ENCODE results near the gene PTPRA. TPM values are rescaled to one million over a fixed set of nuclear protein-coding genes. Genes with fewer than 3 reads are reported as not detected.
"Not testable (repeated sequence)": the region's sequence is repeated elsewhere in the genome, so short reads cannot be mapped to it uniquely, and the experiment has no call there.

Gene PTPRA
- total RNA-seq, 1 donor from 2014 or later, result 23.5 TPM

- intact Hi-C loops (cut with DNase I), result no loop called here
- no peak for DNase-seq (ENCODE audit: low spot score)
Observed at GRCh38 chr20:3047486-3048419, 174.5 kb downstream of the PTPRA start.

GRCh38 chr20:3051385-3052019, 178.2 kb downstream of the PTPRA start:
- DNase-seq (ENCODE audit: low spot score), result no peak
- intact Hi-C loops (cut with DNase I), result loop anchor here (5.0 kb wide), 1 partner anchor 66 kb away; no protein-coding TSS in a partner anchor

- intact Hi-C loops (cut with DNase I), result no loop called here
- DNase-seq (ENCODE audit: low spot score), result no peak
Observed at GRCh38 chr20:3059489-3059888, 186.2 kb downstream of the PTPRA start.

- intact Hi-C loops (cut with DNase I); DNase-seq (ENCODE audit: low spot score): not testable (repeated sequence)
Observed at GRCh38 chr20:3064119-3064518, 190.8 kb downstream of the PTPRA start.

GRCh38 chr20:3067139-3068014, 194.1 kb downstream of the PTPRA start:
- intact Hi-C loops (cut with DNase I), result no loop called here
- DNase-seq (ENCODE audit: low spot score), result no peak

- intact Hi-C loops (cut with DNase I), result no loop called here
- DNase-seq (ENCODE audit: low spot score), result no peak
Observed at GRCh38 chr20:3068075-3068474, 194.8 kb downstream of the PTPRA start.

- intact Hi-C loops (cut with DNase I), result no loop called here
Observed at GRCh38 chr20:3068986-3069900, 196.0 kb downstream of the PTPRA start.

GRCh38 chr20:3070725-3071124, 197.4 kb downstream of the PTPRA start:
- no peak for DNase-seq (ENCODE audit: low spot score)
- intact Hi-C loops (cut with DNase I), result no loop called here

More at GRCh38 chr20:3068986-3069900, 196.0 kb downstream of the PTPRA start:
- DNase-seq (ENCODE audit: low spot score), result no peak

- DNase-seq (ENCODE audit: low spot score), result no peak
- intact Hi-C loops (cut with DNase I), result no loop called here
Observed at GRCh38 chr20:3071266-3071609, 198.0 kb downstream of the PTPRA start.

GRCh38 chr20:3071610-3072529, 198.6 kb downstream of the PTPRA start, which contains the start of gene OXT:
Gene OXT, plus strand, starts transcription at chr20:3071620. Its CDS starts 36 bp downstream, at chr20:3071656.
- DNase-seq (ENCODE audit: low spot score), result no peak
- intact Hi-C loops (cut with DNase I), result no loop called here

GRCh38 chr20:3072530-3073250, 199.4 kb downstream of the PTPRA start:
- intact Hi-C loops (cut with DNase I), result no loop called here
- DNase-seq (ENCODE audit: low spot score), result no peak

- intact Hi-C loops (cut with DNase I); DNase-seq (ENCODE audit: low spot score): not testable (repeated sequence)
Observed at GRCh38 chr20:3073251-3073643, 200.0 kb downstream of the PTPRA start.

- intact Hi-C loops (cut with DNase I), result no loop called here
Observed at GRCh38 chr20:3074812-3075211, 201.5 kb downstream of the PTPRA start.

GRCh38 chr20:3075315-3075714, 202.0 kb downstream of the PTPRA start:
- intact Hi-C loops (cut with DNase I), result not testable (repeated sequence)

More at GRCh38 chr20:3074812-3075211, 201.5 kb downstream of the PTPRA start:
- DNase-seq (ENCODE audit: low spot score), result no peak

GRCh38 chr20:3077618-3078134, 204.4 kb downstream of the PTPRA start:
- intact Hi-C loops (cut with DNase I), result no loop called here
- DNase-seq (ENCODE audit: low spot score), result no peak

More at GRCh38 chr20:3075315-3075714, 202.0 kb downstream of the PTPRA start:
- DNase-seq (ENCODE audit: low spot score), result not testable (repeated sequence)

- intact Hi-C loops (cut with DNase I), result no loop called here
- peak; percentile 81 for DNase-seq (ENCODE audit: low spot score)
Observed at GRCh38 chr20:3080939-3081388, 207.7 kb downstream of the PTPRA start.

- no peak for DNase-seq (ENCODE audit: low spot score)
- intact Hi-C loops (cut with DNase I), result no loop called here
Observed at GRCh38 chr20:3081641-3082040, 208.4 kb downstream of the PTPRA start.

Measured in cardiac septum (tissue), 1 donor.